IMR-90 (cell line): ENCODE measurements around the gene GGT1.
"Not testable (repeated sequence)": the region's sequence is repeated elsewhere in the genome, so short reads cannot be mapped to it uniquely, and the experiment has no call there.

Source experiments
- BHLHE40 ChIP-seq: fragments of 150-350 bp; IDR thresholded peaks from 2 replicates; pipeline ENCODE4 v1.6.1; 2016; ENCODE audit warnings: mild to moderate bottlenecking, low read depth, low read length
- CEBPB ChIP-seq: IDR thresholded peaks from 2 replicates; pipeline ENCODE4 v1.6.1; 2012; ENCODE audit warnings: low read depth, low read length, improper control_type of control experiment
- CHD1 ChIP-seq: IDR thresholded peaks from 2 replicates; pipeline ENCODE4 v1.6.1; 2012; ENCODE audit warnings: low read depth, low read length, improper control_type of control experiment
- CTCF ChIP-seq: conservative IDR thresholded peaks from 2 replicates; pipeline ENCODE4 v1.5.1; 2012; ENCODE audit warnings: mild to moderate bottlenecking, low read depth, low read length, improper control_type of control experiment
- ELK1 ChIP-seq: fragments of 150-350 bp; IDR thresholded peaks from 2 replicates; pipeline ENCODE4 v1.6.1; 2016; ENCODE audit warnings: low read depth, mild to moderate bottlenecking, low read length, moderate library complexity, borderline replicate concordance
- FOS ChIP-seq: fragments of 150-350 bp; IDR thresholded peaks from 2 replicates; pipeline ENCODE4 v1.6.1; 2016; ENCODE audit warnings: low read depth, low read length
- MAFK ChIP-seq: IDR thresholded peaks from 2 replicates; pipeline ENCODE4 v1.6.1; 2012; ENCODE audit warnings: low read depth, low read length, improper control_type of control experiment
- MAZ ChIP-seq: IDR thresholded peaks from 2 replicates; pipeline ENCODE4 v1.6.1; 2012; ENCODE audit warnings: low read depth, mild to moderate bottlenecking, low read length, improper control_type of control experiment, moderate library complexity, borderline replicate concordance
- MXI1 ChIP-seq: IDR thresholded peaks from 2 replicates; pipeline ENCODE4 v1.6.1; 2012; ENCODE audit warnings: low read depth, mild to moderate bottlenecking, low read length, moderate library complexity, borderline replicate concordance
- POLR2A ChIP-seq: IDR thresholded peaks from 2 replicates; pipeline ENCODE4 v1.6.1; 2012; ENCODE audit warnings: mild to moderate bottlenecking, low read depth, low read length
- RAD21 ChIP-seq: IDR thresholded peaks from 2 replicates; pipeline ENCODE4 v1.6.1; 2012; ENCODE audit warnings: low read length, improper control_type of control experiment
- RCOR1 ChIP-seq: IDR thresholded peaks from 2 replicates; pipeline ENCODE4 v1.6.1; 2012; ENCODE audit warnings: mild to moderate bottlenecking, low read length, improper control_type of control experiment; ENCODE audit not compliant: insufficient replicate concordance
- SMC3 ChIP-seq: fragments of 150-350 bp; IDR thresholded peaks from 2 replicates; pipeline ENCODE4 v1.6.1; 2016; ENCODE audit warnings: low read depth, mild to moderate bottlenecking, antibody characterized with exemption, low read length, moderate library complexity
- USF2 ChIP-seq: fragments of 150-350 bp; IDR thresholded peaks from 2 replicates; pipeline ENCODE4 v1.6.1; 2017; ENCODE audit warnings: mild to moderate bottlenecking, antibody characterized with exemption, low read length, low read depth

- TF ChIP-seq CTCF, CHD1, USF2, RAD21, POLR2A, MAZ, FOS, SMC3, ELK1, MAFK, BHLHE40, CEBPB, MXI1, RCOR1: not testable (repeated sequence)
Observed at GRCh38 chr22:24632642-24633041, 29.6 kb downstream of the GGT1 start.
